Activated naive CD8-positive, alpha-beta T cell treated with anti-CD3 and anti-CD28 coated beads, Interleukin-2, amount 10 ng/mL, durations not matched to agents 7 days and 5 days (primary cell): Measurements from ENCODE around the gene HNRNPF. TPM values are rescaled to one million over a fixed set of nuclear protein-coding genes. Genes with fewer than 3 reads are reported as not detected.

Experiments
- ATAC-seq: fragments of 150-1000 bp; cut with Tn5 transposase; one replicate; pipeline ENCODE4 v1.10.0; 2021; ENCODE audit warnings: low read depth, moderate library complexity
- POLR2A ChIA-PET: fragments of 350-600 bp; sonication (Branson Sonifier 250); formaldehyde crosslinking; loops from one replicate; lab custom pipeline; 2021; ENCODE audit warnings: antibody characterized with exemption; lab: Charles Lee
- DNase-seq: peaks from one replicate; pipeline ENCODE4 v3.0.0; 2021
- H3K27ac Mint-ChIP-seq: one replicate; pipeline ENCODE4 v1.8.0; 2022; ENCODE audit warnings: mild to moderate bottlenecking, mixed read lengths
- H3K27me3 Mint-ChIP-seq: one replicate; pipeline ENCODE4 v1.8.0; 2022; ENCODE audit warnings: mild to moderate bottlenecking, moderate library complexity, mixed read lengths
- H3K36me3 Mint-ChIP-seq: one replicate; pipeline ENCODE4 v1.8.0; 2021; ENCODE audit warnings: mild to moderate bottlenecking, mixed read lengths
- H3K4me1 Mint-ChIP-seq: one replicate; pipeline ENCODE4 v1.8.0; 2021; ENCODE audit warnings: mixed read lengths
- H3K4me3 Mint-ChIP-seq: one replicate; pipeline ENCODE4 v1.8.0; 2022; ENCODE audit warnings: mild to moderate bottlenecking, moderate library complexity, mixed read lengths
- H3K9me3 Mint-ChIP-seq: one replicate; pipeline ENCODE4 v1.8.0; 2021; ENCODE audit warnings: mixed read lengths
- total RNA-seq, 2 experiments: library from RNA; stranded (reverse); gene quantifications; one replicate each; pipeline ENCODE4 v1.2.3, GENCODE V29; 2021

Gene HNRNPF
- total RNA-seq, 2 experiments from 2014 or later: 347 to 351 TPM

GRCh38 chr10:43376828-43377423 lies 32.1 kb downstream of the HNRNPF start:
- no peaks in the 10 kb centered on the region for H3K9me3 Mint-ChIP-seq
- ATAC-seq: no peak
- no peak for DNase-seq
- POLR2A ChIA-PET: no interaction called here
- H3K27ac Mint-ChIP-seq: no peak overlapping the region
- H3K27me3 Mint-ChIP-seq: no peaks in the 10 kb centered on the region
- no peaks in the 10 kb centered on the region for H3K36me3 Mint-ChIP-seq
- H3K4me3 Mint-ChIP-seq: no peak overlapping the region
- H3K4me1 Mint-ChIP-seq: peaks cover 14% of the 10 kb centered on the region

GRCh38 chr10:43376046-43376635 lies 32.8 kb downstream of the HNRNPF start:
- DNase-seq (no peak), ATAC-seq (no peak)
- POLR2A ChIA-PET: no interaction called here
- Mint-ChIP-seq H3K4me1 (peaks cover 14% of the 10 kb centered on the region), H3K27me3 (no peaks in the 10 kb centered on the region), H3K9me3 (no peaks in the 10 kb centered on the region), H3K4me3 (no peak overlapping the region), H3K36me3 (no peaks in the 10 kb centered on the region), H3K27ac (no peak overlapping the region)

GRCh38 chr10:43375401-43376020 lies 33.5 kb downstream of the HNRNPF start:
- no peak overlapping the region for H3K4me3 Mint-ChIP-seq
- no peaks in the 10 kb centered on the region for H3K27me3 Mint-ChIP-seq
- peaks cover 13% of the 10 kb centered on the region for H3K4me1 Mint-ChIP-seq
- DNase-seq: no peak
- ATAC-seq: no peak
- H3K27ac Mint-ChIP-seq: no peak overlapping the region
- no peaks in the 10 kb centered on the region for H3K36me3 Mint-ChIP-seq
- POLR2A ChIA-PET: no interaction called here
- no peaks in the 10 kb centered on the region for H3K9me3 Mint-ChIP-seq

- Mint-ChIP-seq H3K4me3 (peak overlapping the region; percentile 19), H3K27me3 (no peaks in the 10 kb centered on the region), H3K36me3 (no peaks in the 10 kb centered on the region), H3K9me3 (no peaks in the 10 kb centered on the region), H3K27ac (no peak overlapping the region), H3K4me1 (peaks cover 13% of the 10 kb centered on the region)
- POLR2A ChIA-PET: interaction anchor here (0.7 kb wide), 1 partner anchor 46 kb away, joined by 3 read pairs; no protein-coding TSS in a partner anchor
- ATAC-seq (no peak), DNase-seq (no peak)
Observed at GRCh38 chr10:43374194-43374593, 34.8 kb downstream of the HNRNPF start.

- Mint-ChIP-seq H3K4me1 (peaks cover 13% of the 10 kb centered on the region), H3K27me3 (no peaks in the 10 kb centered on the region), H3K9me3 (no peaks in the 10 kb centered on the region), H3K36me3 (no peaks in the 10 kb centered on the region), H3K4me3 (no peak overlapping the region), H3K27ac (no peak overlapping the region)
- ATAC-seq (no peak), DNase-seq (no peak)
- POLR2A ChIA-PET: no interaction called here
Observed at GRCh38 chr10:43373461-43373860, 35.5 kb downstream of the HNRNPF start.

- ATAC-seq: no peak
- no peaks in the 10 kb centered on the region for H3K36me3 Mint-ChIP-seq
- no peak for DNase-seq
- no peaks in the 10 kb centered on the region for H3K27me3 Mint-ChIP-seq
- no peak overlapping the region for H3K4me3 Mint-ChIP-seq
- peaks cover 13% of the 10 kb centered on the region for H3K4me1 Mint-ChIP-seq
- H3K9me3 Mint-ChIP-seq: no peaks in the 10 kb centered on the region
- H3K27ac Mint-ChIP-seq: no peak overlapping the region
- POLR2A ChIA-PET: no interaction called here
Observed at GRCh38 chr10:43372765-43373361, 36.1 kb downstream of the HNRNPF start.

GRCh38 chr10:43371418-43371817 lies 37.6 kb downstream of the HNRNPF start, which contains the start of gene FXYD4:
FXYD4 (plus strand) TSS chr10:43371636; CDS start chr10:43373747, 2,111 bp downstream.
- H3K4me1 Mint-ChIP-seq: peaks cover 13% of the 10 kb centered on the region
- no peaks in the 10 kb centered on the region for H3K27me3 Mint-ChIP-seq
- H3K9me3 Mint-ChIP-seq: no peaks in the 10 kb centered on the region
- no peak within 1 kb of the TSS for H3K4me3 Mint-ChIP-seq
- no peak for ATAC-seq
- H3K27ac Mint-ChIP-seq: no peak within 1 kb of the TSS
- POLR2A ChIA-PET: interaction anchor here (0.6 kb wide), 1 partner anchor 10 kb away, joined by 3 read pairs; no protein-coding TSS in a partner anchor
- DNase-seq: no peak
- no peaks in the 10 kb centered on the region for H3K36me3 Mint-ChIP-seq

GRCh38 chr10:43370671-43371215 lies 38.2 kb downstream of the HNRNPF start:
- H3K4me3 Mint-ChIP-seq: no peak overlapping the region
- POLR2A ChIA-PET: interaction anchor here (0.6 kb wide), 1 partner anchor 10 kb away, joined by 3 read pairs; no protein-coding TSS in a partner anchor

GRCh38 chr10:43369921-43370320 lies 39.1 kb downstream of the HNRNPF start:
- DNase-seq (no peak), ATAC-seq (no peak)
- H3K27ac Mint-ChIP-seq: no peak overlapping the region
- POLR2A ChIA-PET: no interaction called here
- no peaks in the 10 kb centered on the region for H3K27me3 Mint-ChIP-seq
- no peaks in the 10 kb centered on the region for H3K9me3 Mint-ChIP-seq
- no peaks in the 10 kb centered on the region for H3K36me3 Mint-ChIP-seq
- no peak overlapping the region for H3K4me3 Mint-ChIP-seq
- H3K4me1 Mint-ChIP-seq: peaks cover 17% of the 10 kb centered on the region

More at GRCh38 chr10:43370671-43371215, 38.2 kb downstream of the HNRNPF start:
- no peaks in the 10 kb centered on the region for H3K9me3 Mint-ChIP-seq
- peaks cover 13% of the 10 kb centered on the region for H3K4me1 Mint-ChIP-seq
- H3K36me3 Mint-ChIP-seq: no peaks in the 10 kb centered on the region
- H3K27me3 Mint-ChIP-seq: no peaks in the 10 kb centered on the region
- ATAC-seq (no peak), DNase-seq (no peak)
- H3K27ac Mint-ChIP-seq: no peak overlapping the region

- DNase-seq (no peak), ATAC-seq (no peak)
- no peaks in the 10 kb centered on the region for H3K27me3 Mint-ChIP-seq
- H3K4me1 Mint-ChIP-seq: peaks cover 20% of the 10 kb centered on the region
- H3K36me3 Mint-ChIP-seq: peaks cover 3% of the 10 kb centered on the region
- H3K4me3 Mint-ChIP-seq: no peak overlapping the region
- POLR2A ChIA-PET: no interaction called here
- H3K27ac Mint-ChIP-seq: no peak overlapping the region
- H3K9me3 Mint-ChIP-seq: no peaks in the 10 kb centered on the region
Observed at GRCh38 chr10:43365001-43365400, 44.0 kb downstream of the HNRNPF start.

GRCh38 chr10:43362191-43362839 lies 46.7 kb downstream of the HNRNPF start:
- POLR2A ChIA-PET: interaction anchor here (1.3 to 1.6 kb wide), 5 partner anchors 34 to 92 kb away, joined by 3 to 5 read pairs (median 4); no protein-coding TSS in a partner anchor
- H3K4me3 Mint-ChIP-seq: peak overlapping the region; percentile 98
- peak; percentile 98 for ATAC-seq
- H3K4me1 Mint-ChIP-seq: peaks cover 21% of the 10 kb centered on the region
- H3K36me3 Mint-ChIP-seq: peaks cover 3% of the 10 kb centered on the region
- peak overlapping the region; percentile 97 for H3K27ac Mint-ChIP-seq
- peak; percentile 95 for DNase-seq
- H3K9me3 Mint-ChIP-seq: no peaks in the 10 kb centered on the region
- H3K27me3 Mint-ChIP-seq: no peaks in the 10 kb centered on the region

- Mint-ChIP-seq H3K36me3 (peaks cover 3% of the 10 kb centered on the region), H3K4me1 (peaks cover 21% of the 10 kb centered on the region), H3K4me3 (peak overlapping the region; percentile 98), H3K9me3 (no peaks in the 10 kb centered on the region), H3K27ac (peak overlapping the region; percentile 97), H3K27me3 (no peaks in the 10 kb centered on the region)
- ATAC-seq (no peak), DNase-seq (peak; percentile 40)
- POLR2A ChIA-PET: interaction anchor here (1.3 to 1.6 kb wide), 6 partner anchors 25 to 92 kb away, joined by 3 to 5 read pairs (median 4); no protein-coding TSS in a partner anchor
Observed at GRCh38 chr10:43361547-43362190, 47.3 kb downstream of the HNRNPF start.
